Activated gamma-delta T cell treated with anti-CD3 and anti-CD28 coated beads, Interleukin-2, amount 50 U/mL, for 16 hours (primary cell): ENCODE results near the gene MTNR1A.

Source experiments
- DNase-seq: peaks from one replicate; pipeline ENCODE4 v3.0.0-alpha.2; 2020; ENCODE audit warnings: low read depth

MTNR1A gene

GRCh38 chr4:186486172-186486571 lies 69.2 kb downstream of the MTNR1A start:
- DNase-seq = no peak

GRCh38 chr4:186485561-186486062 lies 69.8 kb downstream of the MTNR1A start:
- DNase-seq = no peak

DNA sequence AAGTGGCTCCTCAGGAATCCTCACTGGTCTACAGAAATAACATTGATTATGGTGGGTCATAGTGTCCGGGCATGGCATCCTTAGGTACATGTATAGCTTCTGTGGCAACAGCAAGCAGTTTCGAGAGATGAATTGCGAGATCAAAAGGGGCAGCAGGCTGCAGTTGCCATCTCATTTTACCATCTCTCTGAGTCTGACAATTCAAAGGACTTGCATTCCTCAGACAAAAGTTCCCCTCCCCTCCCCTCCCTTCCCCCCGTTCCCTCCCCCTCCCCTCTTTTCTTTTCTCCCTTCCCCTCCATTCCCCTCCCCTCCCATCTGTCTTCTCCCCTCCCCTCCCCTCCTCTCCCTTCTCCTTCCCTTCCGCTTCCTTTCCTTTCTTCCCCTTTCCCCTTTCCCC lies 70.2 kb downstream of the MTNR1A start:
- DNase-seq = no peak

DNA sequence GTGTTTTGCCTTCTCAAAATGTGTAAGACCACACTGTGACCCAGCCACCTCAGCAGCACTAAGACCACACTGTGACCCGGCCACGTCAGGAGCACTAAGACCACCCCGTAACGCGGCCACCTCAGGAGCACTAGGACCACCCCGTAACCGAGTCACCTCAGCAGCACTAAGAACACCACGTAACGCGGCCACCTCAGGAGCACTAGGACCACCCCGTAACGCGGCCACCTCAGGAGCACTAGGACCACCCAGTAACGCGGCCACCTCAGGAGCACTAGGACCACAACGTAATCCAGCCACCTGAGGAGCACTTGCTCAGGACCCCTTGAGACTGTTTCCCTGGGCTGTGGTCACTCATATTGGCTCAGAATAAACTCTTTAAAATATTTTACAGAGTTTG lies 71.7 kb downstream of the MTNR1A start:
- no peak for DNase-seq
